Measurements from ENCODE around the gene SOHLH2. TPM values are rescaled to one million over a fixed set of nuclear protein-coding genes. Genes with fewer than 3 reads are reported as not detected.

SOHLH2 gene
- total RNA-seq, 2 donors from 2014 or later: not detected

DNA sequence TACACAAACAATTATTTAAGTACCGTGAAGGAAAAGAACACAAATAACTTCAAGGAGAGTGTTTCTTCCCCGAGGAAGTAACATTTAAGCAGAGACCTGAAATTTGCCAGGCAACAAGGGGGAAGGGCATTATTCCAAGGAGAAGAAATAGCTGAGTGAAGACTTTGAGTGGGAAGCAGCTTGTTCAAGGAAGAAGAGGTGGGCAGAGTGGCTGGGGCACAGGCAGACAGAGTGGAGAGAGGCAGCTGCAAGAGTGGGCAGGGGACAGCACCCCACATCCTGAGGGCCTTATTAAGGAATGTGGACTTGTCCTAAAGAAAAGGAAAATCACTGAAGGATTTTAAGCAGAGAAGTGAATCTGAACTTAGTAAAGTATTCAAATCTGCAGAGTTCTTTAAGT is 78.5 kb downstream of the SOHLH2 start:
- ATAC-seq: no peak
- H3K27ac Mint-ChIP-seq: no peak overlapping the region
- DNase-seq: no peak
- no peaks in the 10 kb centered on the region for H3K36me3 Mint-ChIP-seq (ENCODE audit: low read depth)
- no peak overlapping the region for H3K4me3 Mint-ChIP-seq
- no peaks in the 10 kb centered on the region for H3K9me3 ChIP-seq (ENCODE audit: control insufficient read depth, low read length, poor library complexity, severe bottlenecking)
- peaks cover 34% of the 10 kb centered on the region for H3K27me3 Mint-ChIP-seq
- no peaks in the 10 kb centered on the region for H3K4me1 Mint-ChIP-seq

DNA sequence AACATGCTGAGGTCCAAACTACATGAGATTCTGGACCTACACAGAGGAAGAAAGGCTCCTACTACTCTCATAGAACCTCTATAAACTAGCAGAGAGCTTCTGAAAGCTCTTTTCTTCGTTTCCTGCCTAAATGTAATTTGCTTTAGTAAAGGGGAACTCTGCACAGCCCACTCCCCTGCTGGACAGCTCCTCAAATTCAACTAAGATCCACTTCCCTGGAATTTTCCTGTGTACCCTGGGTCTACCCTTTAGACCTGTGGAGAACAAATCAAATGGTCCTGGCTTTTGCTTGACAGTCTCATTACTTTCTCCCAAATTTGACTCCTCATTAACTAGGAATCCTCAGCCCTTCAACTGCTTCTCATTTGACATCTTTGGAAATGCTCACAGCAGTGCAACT is 79.7 kb downstream of the SOHLH2 start:
- Mint-ChIP-seq H3K36me3 (ENCODE audit: low read depth) (no peaks in the 10 kb centered on the region), H3K27me3 (peaks cover 44% of the 10 kb centered on the region), H3K27ac (no peak overlapping the region), H3K4me1 (peaks cover 3% of the 10 kb centered on the region), H3K4me3 (no peak overlapping the region)
- no peak for DNase-seq
- ATAC-seq: no peak
- H3K9me3 ChIP-seq (ENCODE audit: control insufficient read depth, low read length, poor library complexity, severe bottlenecking): no peaks in the 10 kb centered on the region

DNA sequence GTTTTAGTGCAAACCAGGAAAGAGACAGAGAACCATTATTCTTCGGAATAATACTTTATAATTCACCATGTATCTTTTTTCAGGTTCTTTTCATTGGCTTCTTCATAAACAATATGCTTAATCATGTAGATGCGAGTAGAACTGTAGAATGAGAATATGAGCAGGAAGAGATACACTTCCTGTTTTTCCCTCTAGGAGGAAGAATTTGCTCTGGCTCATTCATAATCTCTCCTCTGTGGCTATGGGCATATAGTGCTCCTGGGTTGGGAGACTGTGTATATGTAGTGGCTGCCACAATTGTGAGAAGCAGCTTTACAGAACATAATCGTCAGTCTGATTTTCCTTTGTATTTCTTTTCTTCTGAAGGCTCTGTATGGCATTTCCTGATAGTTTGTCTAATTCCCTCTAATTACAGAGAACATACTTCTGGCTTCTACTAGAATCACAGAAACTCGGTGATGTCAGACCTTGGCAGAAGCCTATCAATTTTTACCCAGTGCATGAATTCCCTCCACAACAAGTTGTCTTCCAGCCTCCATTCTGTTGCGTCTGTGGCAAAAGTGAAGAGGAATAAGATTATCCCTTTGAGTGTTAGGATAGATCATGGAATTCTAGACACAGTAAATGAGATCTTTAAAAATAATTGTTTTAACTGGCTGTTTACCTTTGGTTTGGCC is 80.3 kb downstream of the SOHLH2 start:
- Mint-ChIP-seq H3K4me3 (no peak overlapping the region), H3K27me3 (peaks cover 44% of the 10 kb centered on the region), H3K36me3 (ENCODE audit: low read depth) (no peaks in the 10 kb centered on the region), H3K27ac (no peak overlapping the region), H3K4me1 (peaks cover 3% of the 10 kb centered on the region)
- ATAC-seq (no peak), DNase-seq (no peak)
- no peaks in the 10 kb centered on the region for H3K9me3 ChIP-seq (ENCODE audit: control insufficient read depth, low read length, poor library complexity, severe bottlenecking)

DNA sequence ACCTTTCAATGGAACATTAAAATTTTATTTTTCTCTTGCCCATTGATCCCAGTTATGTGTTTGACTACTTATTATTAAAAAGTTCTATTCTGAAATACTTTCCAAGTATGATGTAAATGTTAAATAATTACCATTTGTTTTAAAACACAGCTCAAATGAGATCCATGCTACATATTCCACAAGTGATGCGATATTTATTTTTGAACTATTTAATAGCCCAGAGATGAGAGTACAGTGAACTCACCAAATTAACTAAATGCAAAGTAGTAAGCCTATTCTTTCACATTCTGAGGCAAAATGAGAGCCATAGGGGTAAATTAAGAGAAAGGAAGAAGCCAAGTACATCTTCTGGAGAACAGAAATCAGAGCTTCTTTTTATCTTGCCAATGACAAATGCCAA is 82.0 kb downstream of the SOHLH2 start:
- H3K36me3 Mint-ChIP-seq (ENCODE audit: low read depth): no peaks in the 10 kb centered on the region
- peaks cover 3% of the 10 kb centered on the region for H3K4me1 Mint-ChIP-seq
- H3K9me3 ChIP-seq (ENCODE audit: control insufficient read depth, low read length, poor library complexity, severe bottlenecking): no peaks in the 10 kb centered on the region
- DNase-seq: no peak
- ATAC-seq: no peak
- no peak overlapping the region for H3K4me3 Mint-ChIP-seq
- H3K27me3 Mint-ChIP-seq: peaks cover 44% of the 10 kb centered on the region
- H3K27ac Mint-ChIP-seq: no peak overlapping the region

DNA sequence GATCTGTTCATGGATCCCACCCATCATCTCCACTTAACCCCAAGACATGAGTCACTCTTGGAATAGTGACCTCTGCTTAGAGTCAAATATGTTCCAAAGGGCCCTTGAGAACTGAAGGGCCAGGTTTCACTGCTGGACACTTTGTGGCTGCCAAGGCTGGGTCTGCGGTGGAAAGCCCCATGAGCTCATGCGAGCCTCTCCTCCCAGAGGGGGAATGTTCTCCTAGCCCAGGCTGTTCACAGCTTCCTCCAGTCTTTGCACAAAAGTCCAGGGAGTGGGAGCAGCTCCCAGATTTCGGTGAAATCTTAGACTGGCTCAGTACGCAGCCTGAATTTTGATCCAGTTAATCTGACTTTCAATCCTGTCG is 82.4 kb downstream of the SOHLH2 start:
- H3K27me3 Mint-ChIP-seq: peaks cover 44% of the 10 kb centered on the region
- H3K36me3 Mint-ChIP-seq (ENCODE audit: low read depth): no peaks in the 10 kb centered on the region
- H3K4me1 Mint-ChIP-seq: peaks cover 3% of the 10 kb centered on the region
- DNase-seq (no peak), ATAC-seq (no peak)
- no peaks in the 10 kb centered on the region for H3K9me3 ChIP-seq (ENCODE audit: control insufficient read depth, low read length, poor library complexity, severe bottlenecking)
- no peak overlapping the region for H3K4me3 Mint-ChIP-seq
- H3K27ac Mint-ChIP-seq: no peak overlapping the region

DNA sequence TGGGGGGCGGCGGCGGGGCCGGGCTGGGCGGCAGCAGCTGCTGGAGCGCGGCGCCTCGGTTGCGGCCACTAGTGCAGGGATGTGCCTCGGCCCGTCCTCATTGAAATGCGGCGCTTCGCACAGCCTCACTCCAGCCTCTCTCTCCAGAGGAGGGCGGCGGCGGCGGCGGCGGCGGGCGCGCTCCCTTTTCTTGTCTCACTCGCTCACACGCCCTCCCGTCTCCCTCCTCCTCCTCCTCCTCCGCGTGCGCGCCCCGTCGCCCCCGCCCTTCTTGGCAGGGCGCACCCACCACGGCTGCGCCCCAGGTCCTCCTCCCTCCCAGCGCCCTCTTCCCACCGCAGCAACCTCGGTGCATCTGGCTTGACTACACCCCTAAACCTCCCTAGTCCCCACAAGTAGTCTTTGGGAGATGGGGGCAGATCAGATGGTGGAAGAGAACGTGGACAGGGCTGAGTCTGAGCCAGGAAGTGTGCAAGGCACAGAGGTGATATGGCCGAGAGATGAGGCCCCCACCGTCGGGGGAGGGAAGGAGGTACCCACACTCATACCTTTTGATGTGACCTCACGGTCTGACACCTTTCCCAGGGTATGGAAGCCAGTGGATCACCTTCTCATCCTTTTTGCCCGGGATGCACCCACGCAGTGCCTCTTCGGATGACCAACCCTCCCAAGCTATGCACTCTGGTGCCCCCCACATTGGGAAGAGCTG is 83.0 kb downstream of the SOHLH2 start, which contains the start of gene DCLK1:
DCLK1 (minus strand) TSS at position 161 of the 709 bp plus-strand sequence.
- Mint-ChIP-seq H3K27me3 (peaks cover 44% of the 10 kb centered on the region), H3K4me1 (peaks cover 3% of the 10 kb centered on the region), H3K36me3 (ENCODE audit: low read depth) (no peaks in the 10 kb centered on the region), H3K27ac (no peak within 1 kb of the TSS), H3K4me3 (no peak within 1 kb of the TSS)
- H3K9me3 ChIP-seq (ENCODE audit: control insufficient read depth, low read length, poor library complexity, severe bottlenecking): no peaks in the 10 kb centered on the region
- DNase-seq (no peak), ATAC-seq (no peak)

DNA sequence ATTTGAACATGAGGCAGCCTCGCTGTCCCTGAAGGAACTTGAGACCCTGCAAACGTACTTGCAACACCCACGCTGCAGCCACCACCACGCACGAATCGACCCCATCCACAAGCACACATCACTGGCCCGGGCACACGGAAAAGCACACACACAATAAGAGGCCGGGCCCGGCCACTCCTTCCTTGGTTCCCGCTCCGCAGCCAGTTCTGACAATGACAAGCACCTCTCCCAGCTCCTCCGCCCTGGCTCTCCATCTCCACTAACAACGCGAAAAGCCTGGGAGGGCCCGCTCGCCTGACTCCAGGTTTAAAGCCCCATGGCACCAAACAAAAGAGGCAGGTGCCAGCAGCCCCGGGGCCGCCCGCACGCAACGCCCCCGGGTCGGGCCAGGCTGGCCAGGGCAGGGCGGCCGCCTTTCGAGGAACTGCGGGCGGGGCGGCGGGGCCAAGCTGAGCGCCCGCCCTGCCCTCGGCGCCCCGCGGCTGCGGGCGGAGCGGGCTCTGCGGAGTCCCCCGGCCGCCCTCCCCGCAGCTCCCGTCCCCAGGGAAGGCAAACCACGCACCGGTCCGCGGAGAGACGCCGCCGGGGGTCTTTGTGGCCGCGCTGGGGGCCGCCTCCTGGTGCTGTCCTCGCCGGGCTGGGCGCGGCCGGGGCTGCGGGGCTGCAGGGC is 83.7 kb downstream of the SOHLH2 start:
- H3K4me1 Mint-ChIP-seq: peaks cover 3% of the 10 kb centered on the region
- peaks cover 42% of the 10 kb centered on the region for H3K27me3 Mint-ChIP-seq
- no peak overlapping the region for H3K27ac Mint-ChIP-seq
- H3K9me3 ChIP-seq (ENCODE audit: control insufficient read depth, low read length, poor library complexity, severe bottlenecking): no peaks in the 10 kb centered on the region
- no peaks in the 10 kb centered on the region for H3K36me3 Mint-ChIP-seq (ENCODE audit: low read depth)
- H3K4me3 Mint-ChIP-seq: no peak overlapping the region
- ATAC-seq (no peak), DNase-seq (no peak)

DNA sequence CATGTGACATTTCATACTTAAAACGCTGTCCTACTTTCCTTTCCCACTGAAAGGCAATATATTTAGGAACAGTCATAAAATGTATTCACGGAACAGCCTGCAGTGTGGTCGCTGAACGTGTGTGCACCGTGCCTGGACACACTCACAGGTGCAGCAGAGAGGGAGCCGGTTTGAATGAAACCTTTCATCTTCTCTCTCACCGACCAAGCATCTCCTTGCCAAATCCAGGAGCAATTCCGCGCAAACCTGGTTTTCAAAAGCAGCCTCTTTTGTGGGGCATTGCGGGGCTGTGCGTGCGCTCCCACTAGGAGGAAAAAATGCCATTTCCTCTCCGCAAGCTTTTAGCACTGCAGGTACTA is 84.2 kb downstream of the SOHLH2 start:
- Mint-ChIP-seq H3K4me3 (no peak overlapping the region), H3K27ac (no peak overlapping the region), H3K36me3 (ENCODE audit: low read depth) (no peaks in the 10 kb centered on the region), H3K4me1 (peaks cover 3% of the 10 kb centered on the region), H3K27me3 (peaks cover 38% of the 10 kb centered on the region)
- DNase-seq (no peak), ATAC-seq (no peak)
- H3K9me3 ChIP-seq (ENCODE audit: control insufficient read depth, low read length, poor library complexity, severe bottlenecking): no peaks in the 10 kb centered on the region

DNA sequence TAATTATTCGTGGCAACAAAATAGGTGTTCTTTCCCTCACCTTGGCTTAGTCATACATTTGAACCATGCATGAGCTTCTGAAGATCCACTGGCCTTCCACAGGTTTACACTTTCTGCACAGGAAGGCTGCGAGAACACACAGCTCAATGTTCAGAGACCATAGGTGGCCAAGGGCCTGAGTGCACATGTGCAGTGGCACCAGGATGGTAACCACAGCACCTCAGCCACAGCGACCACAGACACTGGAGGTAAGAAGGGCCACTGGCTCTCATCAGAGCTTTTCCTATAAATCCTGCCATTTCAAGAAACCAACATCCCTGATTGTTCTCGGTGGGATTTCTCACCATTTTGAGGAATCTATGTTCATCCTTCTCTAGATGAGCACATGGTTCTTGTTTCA is 84.8 kb downstream of the SOHLH2 start:
- no peaks in the 10 kb centered on the region for H3K9me3 ChIP-seq (ENCODE audit: control insufficient read depth, low read length, poor library complexity, severe bottlenecking)
- peaks cover 34% of the 10 kb centered on the region for H3K27me3 Mint-ChIP-seq
- no peak for ATAC-seq
- H3K4me3 Mint-ChIP-seq: no peak overlapping the region
- DNase-seq: no peak
- H3K36me3 Mint-ChIP-seq (ENCODE audit: low read depth): no peaks in the 10 kb centered on the region
- H3K27ac Mint-ChIP-seq: no peak overlapping the region
- peaks cover 3% of the 10 kb centered on the region for H3K4me1 Mint-ChIP-seq

DNA sequence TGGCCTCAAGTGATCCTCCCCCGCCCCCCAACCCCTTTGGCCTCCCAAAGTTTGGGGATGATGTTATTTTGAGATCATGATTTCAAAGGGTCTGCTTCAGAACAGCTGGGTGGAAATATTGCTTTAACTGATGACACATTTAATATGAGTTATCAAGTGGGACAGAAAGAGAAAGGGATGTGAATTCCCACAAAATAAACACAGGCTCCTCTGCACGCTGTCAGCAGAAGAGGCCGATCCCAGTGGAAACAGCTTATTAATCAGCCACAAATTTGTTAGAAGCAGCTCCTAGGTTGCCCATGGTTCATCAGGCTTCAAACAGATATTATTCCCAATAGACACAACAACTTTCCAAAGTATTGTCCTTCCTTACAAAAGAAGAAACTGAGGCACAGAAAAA is 87.9 kb downstream of the SOHLH2 start:
- no peak overlapping the region for H3K4me3 Mint-ChIP-seq
- peaks cover 12% of the 10 kb centered on the region for H3K27me3 Mint-ChIP-seq
- H3K4me1 Mint-ChIP-seq: peaks cover 3% of the 10 kb centered on the region
- ATAC-seq (no peak), DNase-seq (no peak)
- no peaks in the 10 kb centered on the region for H3K36me3 Mint-ChIP-seq (ENCODE audit: low read depth)
- H3K9me3 ChIP-seq (ENCODE audit: control insufficient read depth, low read length, poor library complexity, severe bottlenecking): no peaks in the 10 kb centered on the region
- no peak overlapping the region for H3K27ac Mint-ChIP-seq

DNA sequence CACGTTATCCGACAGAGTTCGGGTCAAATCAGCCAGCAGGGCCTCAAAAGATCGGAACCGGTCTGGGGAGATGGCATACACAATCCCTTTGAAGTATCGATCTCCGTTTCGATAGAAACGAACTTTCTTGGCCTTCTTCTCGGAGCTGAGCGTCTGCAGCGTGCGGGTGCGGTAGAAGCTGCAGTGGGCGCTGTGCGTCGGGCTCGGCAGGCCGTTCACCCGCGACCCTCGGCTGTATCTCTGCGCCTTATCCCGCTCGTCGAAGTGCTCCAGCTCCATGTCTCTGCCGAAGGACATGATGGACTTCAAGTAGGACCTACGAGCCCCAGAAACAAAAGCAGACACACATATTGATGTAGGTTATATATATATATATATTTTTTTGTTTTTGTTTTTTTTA is 88.5 kb downstream of the SOHLH2 start:
- Mint-ChIP-seq H3K27ac (no peak overlapping the region), H3K4me3 (no peak overlapping the region), H3K27me3 (peaks cover 10% of the 10 kb centered on the region), H3K36me3 (ENCODE audit: low read depth) (no peaks in the 10 kb centered on the region), H3K4me1 (peaks cover 3% of the 10 kb centered on the region)
- H3K9me3 ChIP-seq (ENCODE audit: control insufficient read depth, low read length, poor library complexity, severe bottlenecking): no peaks in the 10 kb centered on the region
- no peak for DNase-seq
- no peak for ATAC-seq

DNA sequence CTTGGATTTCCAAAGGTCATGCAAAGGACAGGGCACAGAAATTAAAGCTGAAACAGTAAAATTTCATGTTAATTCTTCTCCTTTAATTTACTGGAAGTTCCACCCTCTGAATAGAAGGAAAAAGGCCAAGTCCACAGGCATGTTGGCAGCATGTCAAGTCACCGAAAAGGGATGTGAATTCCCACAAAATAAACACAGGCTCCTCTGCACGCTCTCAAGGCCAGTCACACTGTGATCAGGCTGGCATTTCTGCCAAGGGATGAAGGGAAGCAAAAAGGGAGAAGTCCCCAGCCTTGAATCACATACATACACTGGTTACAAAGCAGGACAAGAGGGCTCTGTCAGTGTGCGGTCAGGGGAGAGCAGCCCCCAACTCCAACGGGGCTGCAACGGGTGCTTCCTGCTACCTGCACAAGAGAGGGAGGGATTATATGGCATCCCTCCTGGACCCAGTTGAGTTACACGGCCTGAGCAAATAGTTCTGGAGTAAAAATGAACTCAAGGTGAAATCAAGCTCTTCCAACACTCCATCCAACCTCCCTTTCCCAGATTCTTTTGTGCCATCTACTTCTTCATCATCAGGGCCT is 90.0 kb downstream of the SOHLH2 start:
- no peaks in the 10 kb centered on the region for H3K36me3 Mint-ChIP-seq (ENCODE audit: low read depth)
- no peaks in the 10 kb centered on the region for H3K4me1 Mint-ChIP-seq
- ATAC-seq (no peak), DNase-seq (no peak)
- H3K27ac Mint-ChIP-seq: no peak overlapping the region
- no peaks in the 10 kb centered on the region for H3K9me3 ChIP-seq (ENCODE audit: control insufficient read depth, low read length, poor library complexity, severe bottlenecking)
- H3K27me3 Mint-ChIP-seq: no peaks in the 10 kb centered on the region
- H3K4me3 Mint-ChIP-seq: no peak overlapping the region
